Stimulated activated naive CD8-positive, alpha-beta T cell treated with anti-CD3 and anti-CD28 coated beads, Interleukin-15, Interleukin-2, amounts not matched to agents 100 ng/mL and 50 ng/mL, for 24 hours (primary cell): ENCODE results near the gene ELOVL4.

Experiments
- H3K27ac Mint-ChIP-seq: one replicate; pipeline ENCODE4 v1.8.0; 2021; ENCODE audit warnings: mild to moderate bottlenecking, mixed read lengths
- H3K27me3 Mint-ChIP-seq: one replicate; pipeline ENCODE4 v1.8.0; 2021; ENCODE audit warnings: mixed read lengths
- H3K36me3 Mint-ChIP-seq: one replicate; pipeline ENCODE4 v1.8.0; 2021; ENCODE audit warnings: low read depth, mixed read lengths
- H3K4me1 Mint-ChIP-seq: one replicate; pipeline ENCODE4 v1.8.0; 2021; ENCODE audit warnings: low read depth, mixed read lengths
- H3K4me3 Mint-ChIP-seq: one replicate; pipeline ENCODE4 v1.8.0; 2021; ENCODE audit warnings: mild to moderate bottlenecking, mixed read lengths
- H3K9me3 Mint-ChIP-seq: one replicate; pipeline ENCODE4 v1.8.0; 2021; ENCODE audit warnings: mixed read lengths

The ELOVL4 gene

DNA sequence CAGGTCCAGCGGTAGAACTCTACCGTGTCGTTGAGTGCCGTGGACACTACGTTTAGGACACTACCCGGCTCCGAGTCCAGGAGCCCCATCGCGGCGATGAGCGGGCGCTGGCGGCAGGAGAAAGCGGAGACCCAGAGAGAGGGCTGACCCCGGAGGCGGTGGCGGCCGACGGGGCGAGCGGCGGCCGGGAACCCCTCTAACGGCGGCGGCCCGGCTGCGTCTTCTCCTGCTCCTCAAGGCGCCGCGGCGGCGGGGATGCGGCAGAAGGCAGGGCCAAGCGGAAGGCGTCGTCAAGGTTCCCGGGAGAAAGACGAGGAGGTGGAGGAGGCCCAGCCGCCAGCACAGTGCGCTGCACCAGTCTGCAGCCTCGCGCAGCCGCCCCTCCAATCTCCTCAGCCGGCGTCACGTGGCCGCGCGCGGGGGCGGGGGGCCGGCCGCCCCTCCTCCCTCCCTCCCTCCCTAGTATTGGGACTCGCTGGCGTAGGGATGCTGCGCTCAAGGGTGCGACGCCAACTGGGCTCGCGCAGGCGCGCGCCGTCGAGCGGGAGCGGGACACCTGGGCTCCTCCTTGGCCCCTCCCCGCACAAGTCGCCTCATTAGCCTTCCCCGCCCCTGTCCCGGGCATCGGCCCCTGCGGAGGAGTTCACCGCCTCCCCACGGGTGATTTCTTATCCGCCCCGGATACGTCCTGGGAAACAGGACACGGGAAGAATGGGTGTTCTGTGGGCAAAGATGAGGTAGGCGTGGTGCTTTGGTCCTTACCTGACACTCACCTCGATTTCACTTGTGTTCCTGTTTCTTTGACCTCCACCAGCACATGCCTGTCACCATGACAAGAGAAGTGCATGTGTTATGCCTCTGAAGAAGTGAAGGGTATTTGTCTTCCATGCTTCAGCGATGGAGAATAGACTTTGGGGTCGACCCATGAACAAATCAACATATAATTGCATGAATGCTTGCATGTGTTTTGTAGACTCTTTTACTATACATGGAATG, at the start of gene ELOVL4:
Gene ELOVL4 (minus strand): TSS at position 363 of the 996 bp plus-strand sequence. CDS start 274 bp downstream, at position 89.
- Mint-ChIP-seq H3K36me3 (no peaks in the 10 kb centered on the region), H3K4me1 (peaks cover 23% of the 10 kb centered on the region), H3K9me3 (no peaks in the 10 kb centered on the region), H3K27me3 (peaks cover 43% of the 10 kb centered on the region), H3K27ac (peak within 1 kb of the TSS; percentile 49), H3K4me3 (peak within 1 kb of the TSS; percentile 82)

DNA sequence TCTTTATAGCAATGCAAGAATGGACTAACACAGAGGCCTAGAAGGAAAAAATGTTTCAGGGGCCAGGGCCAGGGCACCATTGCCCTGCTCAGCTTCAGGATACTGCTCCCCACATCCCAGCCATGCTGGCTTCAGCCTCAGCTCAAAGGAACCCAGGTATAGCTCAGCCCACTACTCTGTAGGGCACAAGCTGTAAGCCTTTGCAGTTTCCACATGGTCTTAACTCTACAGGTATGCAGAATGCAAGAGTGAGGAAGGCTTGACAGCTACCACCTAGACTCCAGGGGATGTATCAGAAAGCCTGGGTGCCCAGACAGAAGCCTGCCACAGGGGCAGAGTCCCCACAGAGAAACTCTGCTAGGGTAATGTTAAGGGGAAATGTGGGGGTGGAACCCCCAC, 46.6 kb upstream of the ELOVL4 start:
- Mint-ChIP-seq H3K9me3 (no peaks in the 10 kb centered on the region), H3K27me3 (peaks cover 3% of the 10 kb centered on the region), H3K4me3 (no peak overlapping the region), H3K36me3 (no peaks in the 10 kb centered on the region), H3K4me1 (no peaks in the 10 kb centered on the region), H3K27ac (no peak overlapping the region)

DNA sequence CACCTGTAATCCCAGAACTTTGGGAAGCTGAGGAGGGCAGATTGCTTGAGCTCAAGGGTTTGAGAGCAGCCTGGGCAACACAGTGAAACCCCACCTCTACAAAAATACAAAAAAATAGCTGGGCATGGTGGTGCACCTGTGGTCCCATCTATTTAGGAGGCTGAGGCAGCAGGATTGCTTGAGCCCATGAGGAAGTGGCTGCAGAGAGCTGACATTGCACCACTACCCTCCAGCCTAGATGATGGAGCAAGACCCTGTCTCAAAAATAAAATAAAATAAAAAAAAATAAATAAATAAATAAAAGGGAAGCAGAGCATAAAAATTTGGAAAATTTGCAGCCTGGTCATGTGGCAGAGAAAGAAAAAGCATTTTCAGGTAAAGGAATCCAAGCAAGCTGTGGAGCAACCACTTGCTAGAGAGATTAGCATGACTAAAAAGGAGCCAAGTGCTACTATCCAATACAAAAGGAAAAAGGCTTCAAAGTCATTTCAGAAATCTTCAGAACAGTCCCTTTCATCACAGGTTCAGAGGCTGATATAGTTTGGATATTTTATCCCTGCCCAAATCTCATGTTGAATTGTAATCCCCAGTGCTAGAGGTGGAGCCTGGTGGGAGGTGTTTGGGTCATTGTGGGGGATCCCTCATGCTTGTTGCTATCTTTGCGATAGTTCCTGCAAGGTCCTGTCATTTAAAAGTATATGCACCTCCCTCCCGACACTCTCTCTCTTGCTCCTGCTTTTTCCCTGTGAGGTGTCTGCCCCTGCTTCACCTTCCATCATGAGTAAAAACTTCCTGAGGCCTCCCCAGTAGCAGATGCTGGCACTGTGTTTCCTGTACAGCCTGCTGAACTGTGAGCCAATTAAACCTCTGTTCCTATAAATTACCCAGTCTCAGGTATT, 45.9 kb upstream of the ELOVL4 start:
- Mint-ChIP-seq H3K27ac (no peak overlapping the region), H3K36me3 (no peaks in the 10 kb centered on the region), H3K27me3 (peaks cover 3% of the 10 kb centered on the region), H3K9me3 (no peaks in the 10 kb centered on the region), H3K4me3 (no peak overlapping the region), H3K4me1 (no peaks in the 10 kb centered on the region)

DNA sequence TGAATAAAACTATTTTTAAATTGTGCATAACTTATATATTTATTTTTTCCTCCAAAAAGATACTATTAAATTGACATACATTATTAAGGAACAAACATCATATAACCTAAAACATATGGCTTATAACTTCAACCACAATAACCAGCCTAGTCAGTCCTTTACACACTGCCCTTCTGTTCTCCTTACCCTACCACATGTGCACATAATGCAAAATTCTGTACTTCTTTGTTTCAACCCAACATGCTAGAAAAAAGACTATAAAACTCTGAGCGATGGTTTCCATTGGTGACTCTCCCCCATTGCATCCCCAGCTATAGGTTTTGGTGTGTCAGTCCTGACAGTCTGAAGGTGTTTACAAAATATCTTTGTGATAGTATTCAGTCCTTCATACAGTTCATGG, 42.3 kb upstream of the ELOVL4 start:
- Mint-ChIP-seq H3K36me3 (no peaks in the 10 kb centered on the region), H3K4me3 (no peak overlapping the region), H3K27ac (no peak overlapping the region), H3K4me1 (no peaks in the 10 kb centered on the region), H3K9me3 (no peaks in the 10 kb centered on the region), H3K27me3 (no peaks in the 10 kb centered on the region)

DNA sequence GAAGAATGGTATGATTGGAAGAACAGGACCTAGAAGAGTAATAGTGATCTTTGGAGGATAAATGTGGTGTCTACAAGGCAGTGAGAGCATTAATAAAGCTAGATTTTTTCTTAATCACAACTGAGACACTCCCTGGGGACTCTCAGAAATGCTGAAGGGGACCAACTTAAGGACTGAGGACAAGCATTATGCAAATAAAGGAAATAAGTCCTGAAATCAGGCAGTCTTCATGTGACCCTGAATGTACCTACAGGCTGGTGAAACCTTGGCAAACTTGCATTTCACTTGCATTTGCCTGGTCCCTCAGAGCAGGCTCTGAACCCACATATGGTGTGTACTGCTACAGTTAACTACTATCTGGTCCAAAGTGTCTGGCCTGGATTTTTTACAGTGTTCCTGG, 37.8 kb upstream of the ELOVL4 start:
- Mint-ChIP-seq H3K4me1 (no peaks in the 10 kb centered on the region), H3K4me3 (no peak overlapping the region), H3K36me3 (no peaks in the 10 kb centered on the region), H3K9me3 (no peaks in the 10 kb centered on the region), H3K27ac (no peak overlapping the region), H3K27me3 (no peaks in the 10 kb centered on the region)

DNA sequence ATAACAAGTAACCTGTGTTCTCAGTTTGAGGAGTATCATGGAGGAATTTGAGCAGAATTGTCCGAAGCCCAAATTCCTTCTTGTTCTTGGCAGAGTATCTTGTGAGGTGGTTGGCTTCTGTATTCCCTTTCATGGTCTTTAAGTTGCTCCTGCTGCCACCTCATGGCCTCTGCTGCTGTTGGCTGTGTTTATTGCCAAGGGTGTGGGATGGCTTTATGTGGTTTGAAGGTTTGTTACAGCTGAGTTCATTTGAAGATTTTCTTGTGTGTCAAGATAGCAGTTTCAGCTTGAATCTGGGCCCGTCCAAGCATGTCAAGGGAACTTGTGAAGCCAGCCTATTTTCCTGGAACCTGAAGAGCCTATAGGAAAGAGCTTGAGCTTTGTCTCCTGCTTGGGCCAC, 36.9 kb upstream of the ELOVL4 start:
- no peaks in the 10 kb centered on the region for H3K4me1 Mint-ChIP-seq
- H3K4me3 Mint-ChIP-seq = no peak overlapping the region
- no peaks in the 10 kb centered on the region for H3K36me3 Mint-ChIP-seq
- no peaks in the 10 kb centered on the region for H3K9me3 Mint-ChIP-seq
- no peaks in the 10 kb centered on the region for H3K27me3 Mint-ChIP-seq
- no peak overlapping the region for H3K27ac Mint-ChIP-seq

DNA sequence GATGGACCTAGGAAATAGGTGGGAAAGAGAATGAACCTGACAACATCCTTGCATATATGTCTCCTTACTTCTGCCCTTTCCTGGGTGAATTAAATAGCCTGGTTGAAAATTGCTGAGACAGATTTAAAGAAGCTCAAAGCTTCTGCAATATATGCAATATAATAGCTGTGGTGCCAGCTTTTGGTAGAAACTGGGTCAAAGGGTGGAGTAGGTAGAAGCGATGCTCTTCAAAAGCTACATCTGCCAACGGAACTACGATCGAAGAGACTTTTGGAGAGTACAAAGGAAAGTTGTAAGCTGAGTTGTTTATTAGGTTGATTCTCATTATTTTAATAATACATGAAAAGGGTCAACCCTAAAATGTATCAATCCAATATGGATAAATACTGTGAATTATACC, 34.3 kb upstream of the ELOVL4 start:
- no peaks in the 10 kb centered on the region for H3K4me1 Mint-ChIP-seq
- no peaks in the 10 kb centered on the region for H3K36me3 Mint-ChIP-seq
- H3K9me3 Mint-ChIP-seq = no peaks in the 10 kb centered on the region
- H3K4me3 Mint-ChIP-seq = no peak overlapping the region
- no peak overlapping the region for H3K27ac Mint-ChIP-seq
- peaks cover 8% of the 10 kb centered on the region for H3K27me3 Mint-ChIP-seq

DNA sequence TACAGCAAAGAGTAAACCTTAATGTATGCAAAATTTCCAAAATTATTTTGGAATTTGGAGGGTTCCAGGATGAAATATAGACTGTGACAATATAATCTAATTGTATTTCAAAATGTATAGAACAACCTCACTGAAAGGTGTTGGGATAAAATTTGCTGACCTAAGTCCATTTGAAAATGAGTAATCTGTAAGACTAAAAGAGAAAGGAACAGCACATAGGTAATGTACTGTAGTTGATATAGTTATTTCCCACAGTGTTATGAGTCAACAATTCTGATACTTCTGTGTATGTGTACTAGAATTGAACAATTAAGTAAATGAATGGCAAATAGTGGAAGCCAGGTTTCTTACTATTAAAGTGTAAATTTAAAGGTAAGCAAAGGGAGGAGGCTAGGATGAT, 23.8 kb upstream of the ELOVL4 start:
- H3K9me3 Mint-ChIP-seq = peaks cover 29% of the 10 kb centered on the region
- no peak overlapping the region for H3K27ac Mint-ChIP-seq
- H3K4me1 Mint-ChIP-seq = no peaks in the 10 kb centered on the region
- no peak overlapping the region for H3K4me3 Mint-ChIP-seq
- no peaks in the 10 kb centered on the region for H3K27me3 Mint-ChIP-seq
- H3K36me3 Mint-ChIP-seq = no peaks in the 10 kb centered on the region

DNA sequence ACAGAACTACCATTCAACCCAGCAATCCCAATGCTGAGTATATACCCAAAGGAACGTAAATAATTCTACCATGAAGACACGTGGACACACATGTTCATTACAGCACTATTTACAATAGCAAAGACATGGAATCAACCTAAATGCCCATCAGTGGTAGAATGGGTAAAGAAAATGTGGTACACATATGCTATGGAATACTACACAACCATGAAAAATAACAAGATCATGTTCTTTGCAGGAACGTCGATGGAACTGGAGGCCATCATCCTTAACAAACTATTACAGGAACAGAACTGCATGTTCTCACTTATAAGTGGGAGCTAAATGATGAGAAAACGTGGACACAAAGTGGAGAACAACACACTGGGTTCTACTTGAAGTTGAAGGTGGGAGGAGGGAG, 22.4 kb upstream of the ELOVL4 start:
- H3K9me3 Mint-ChIP-seq = peaks cover 34% of the 10 kb centered on the region
- H3K27me3 Mint-ChIP-seq = no peaks in the 10 kb centered on the region
- no peak overlapping the region for H3K27ac Mint-ChIP-seq
- H3K4me3 Mint-ChIP-seq = no peak overlapping the region
- H3K4me1 Mint-ChIP-seq = no peaks in the 10 kb centered on the region
- no peaks in the 10 kb centered on the region for H3K36me3 Mint-ChIP-seq

DNA sequence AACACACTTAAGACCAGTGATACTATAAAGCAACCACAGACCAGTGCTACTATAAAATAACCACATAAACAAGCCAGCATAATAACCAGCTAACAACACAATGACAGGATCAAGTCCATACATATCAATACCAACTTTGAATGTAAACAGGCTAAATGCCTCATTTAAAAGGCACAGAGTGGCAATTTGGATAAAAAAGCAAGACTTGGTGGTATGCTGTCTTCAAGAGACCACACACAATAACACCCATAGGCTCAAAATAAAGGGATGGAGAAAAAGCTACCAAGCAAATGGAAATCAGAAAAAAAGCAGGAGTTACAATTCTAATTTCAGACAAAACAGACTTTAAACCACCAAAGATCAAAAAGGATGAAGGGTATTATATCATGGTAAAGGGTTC, 19.8 kb upstream of the ELOVL4 start:
- Mint-ChIP-seq H3K4me3 (no peak overlapping the region), H3K36me3 (no peaks in the 10 kb centered on the region), H3K9me3 (peaks cover 34% of the 10 kb centered on the region), H3K27me3 (peaks cover 4% of the 10 kb centered on the region), H3K27ac (no peak overlapping the region), H3K4me1 (no peaks in the 10 kb centered on the region)

DNA sequence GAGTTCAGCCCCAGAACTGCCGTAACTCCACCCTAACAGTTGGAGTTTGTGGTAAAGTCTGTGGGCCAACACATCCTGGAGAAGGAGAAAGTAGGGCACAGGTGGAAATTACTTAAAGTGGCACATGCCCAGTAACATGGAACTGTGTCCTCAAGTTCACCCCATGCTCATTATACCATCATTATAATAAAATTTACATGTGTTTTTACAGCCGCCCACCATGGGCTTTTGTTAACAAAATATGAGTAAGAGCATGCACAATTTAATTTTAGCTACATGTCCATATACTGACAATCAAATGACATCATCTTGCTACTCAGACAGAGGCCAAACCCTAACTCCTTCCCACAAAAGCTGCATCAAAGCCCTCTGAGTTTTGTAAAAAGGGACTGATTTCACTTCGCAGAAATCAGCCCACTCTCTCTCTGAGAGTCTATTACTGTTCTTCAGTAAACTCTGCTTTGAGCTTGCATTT, 17.3 kb upstream of the ELOVL4 start:
- peaks cover 27% of the 10 kb centered on the region for H3K9me3 Mint-ChIP-seq
- no peak overlapping the region for H3K27ac Mint-ChIP-seq
- H3K4me1 Mint-ChIP-seq = no peaks in the 10 kb centered on the region
- H3K36me3 Mint-ChIP-seq = no peaks in the 10 kb centered on the region
- peaks cover 4% of the 10 kb centered on the region for H3K27me3 Mint-ChIP-seq
- no peak overlapping the region for H3K4me3 Mint-ChIP-seq

DNA sequence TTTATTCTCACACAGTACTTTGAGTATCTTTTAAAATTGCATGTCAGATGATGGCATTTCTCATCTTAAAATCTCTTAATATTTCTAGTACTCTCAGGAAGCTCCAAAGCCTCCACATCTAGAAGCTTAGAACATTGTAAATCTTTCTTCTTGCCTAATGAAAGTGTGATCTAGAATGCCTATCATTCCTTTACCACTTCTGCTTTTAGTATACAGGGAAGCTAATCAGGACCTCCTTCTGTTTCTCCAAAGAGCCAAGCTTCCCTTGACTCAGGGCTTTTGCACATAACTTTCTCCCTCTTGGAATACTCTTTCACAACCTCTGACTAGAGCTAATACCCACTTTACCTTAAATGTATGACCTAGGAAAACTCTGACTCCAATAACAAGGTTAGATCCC, 7.5 kb upstream of the ELOVL4 start:
- H3K4me1 Mint-ChIP-seq = no peaks in the 10 kb centered on the region
- no peaks in the 10 kb centered on the region for H3K9me3 Mint-ChIP-seq
- no peak overlapping the region for H3K4me3 Mint-ChIP-seq
- H3K36me3 Mint-ChIP-seq = no peaks in the 10 kb centered on the region
- H3K27ac Mint-ChIP-seq = no peak overlapping the region
- H3K27me3 Mint-ChIP-seq = peaks cover 20% of the 10 kb centered on the region

DNA sequence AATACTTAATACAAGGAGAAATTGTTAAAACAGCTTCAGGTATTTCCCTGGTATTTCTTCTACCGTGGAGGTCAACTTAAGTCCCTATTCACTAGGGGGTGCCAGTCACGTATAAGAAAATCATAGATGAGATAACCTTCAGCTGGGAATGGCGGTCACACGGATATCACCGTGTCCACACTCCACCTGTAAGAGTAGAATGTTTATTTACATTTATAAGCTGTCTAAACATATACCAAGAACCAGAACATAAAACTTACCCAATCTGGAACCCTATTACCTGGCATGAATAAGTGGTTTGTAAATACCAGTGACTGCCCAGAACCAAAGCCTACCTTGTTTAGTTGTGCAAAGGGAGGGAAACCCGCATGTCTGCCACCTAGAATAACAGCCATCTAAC, 1.9 kb upstream of the ELOVL4 start:
- Mint-ChIP-seq H3K27ac (no peak overlapping the region), H3K36me3 (no peaks in the 10 kb centered on the region), H3K4me1 (peaks cover 23% of the 10 kb centered on the region), H3K9me3 (no peaks in the 10 kb centered on the region), H3K27me3 (peaks cover 39% of the 10 kb centered on the region), H3K4me3 (no peak overlapping the region)

DNA sequence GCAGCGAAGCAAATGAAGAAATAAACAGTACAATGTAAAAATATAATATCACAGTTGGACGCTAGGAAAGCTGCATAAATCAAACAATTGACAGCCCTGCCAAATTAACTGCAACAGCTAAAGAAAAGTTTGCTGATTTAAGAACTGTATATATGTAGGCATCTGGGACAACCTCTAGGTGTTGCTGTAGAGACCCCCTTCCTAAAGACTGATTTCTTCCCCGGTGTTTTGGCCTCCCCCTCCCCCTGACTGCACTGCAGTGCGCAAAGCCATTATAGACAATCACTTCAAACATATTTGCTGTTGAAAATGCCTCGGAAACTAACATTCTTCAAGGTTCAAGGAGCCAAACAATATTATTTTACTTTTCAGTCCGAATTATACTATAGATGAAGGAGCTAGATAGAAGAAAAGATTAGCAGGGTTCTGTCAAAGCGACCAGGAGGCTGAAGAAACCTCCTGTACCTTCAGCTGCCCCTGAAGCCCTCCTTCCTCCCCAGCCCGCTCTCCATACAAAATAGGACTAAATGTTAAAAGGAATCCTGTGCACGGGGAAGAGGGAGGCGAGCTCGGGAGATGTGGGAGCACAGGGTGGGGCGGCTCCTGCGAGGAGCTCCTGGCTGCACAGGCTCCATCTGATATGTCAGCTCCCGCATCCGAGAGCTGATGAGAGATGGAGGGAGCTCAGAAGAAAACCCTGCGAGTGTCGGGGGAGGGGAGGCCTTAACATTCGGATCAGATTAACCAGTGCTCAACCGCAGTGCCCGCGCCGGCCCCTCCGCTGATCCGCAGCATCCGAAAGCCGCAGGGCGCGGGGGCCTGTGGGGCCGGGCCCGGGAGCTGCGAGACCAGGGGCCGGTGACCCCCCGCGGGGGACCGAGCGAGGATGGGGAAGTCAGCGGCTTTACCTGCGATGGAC, 822 bp downstream of the ELOVL4 start:
- peaks cover 23% of the 10 kb centered on the region for H3K4me1 Mint-ChIP-seq
- H3K27ac Mint-ChIP-seq = peak overlapping the region; percentile 48
- H3K9me3 Mint-ChIP-seq = no peaks in the 10 kb centered on the region
- peak overlapping the region; percentile 82 for H3K4me3 Mint-ChIP-seq
- no peaks in the 10 kb centered on the region for H3K36me3 Mint-ChIP-seq
- H3K27me3 Mint-ChIP-seq = peaks cover 47% of the 10 kb centered on the region
